Parathyroid adenoma (tissue), 2 donors: Measurements from ENCODE around the gene LGR5.

Experiments
- H2AFZ ChIP-seq: fragments of 300-600 bp; sonication (generic); one replicate; pipeline ENCODE4 v1.7.0; 2017; ENCODE audit warnings: antibody characterized with exemption, mild to moderate bottlenecking
- H3K27ac ChIP-seq: fragments of 300-600 bp; sonication (generic); one replicate; pipeline ENCODE4 v1.7.0; 2017
- H3K27me3 ChIP-seq: fragments of 300-600 bp; sonication (generic); one replicate; pipeline ENCODE4 v1.7.0; 2017; ENCODE audit warnings: low read length; ENCODE audit not compliant: control insufficient read depth, insufficient read depth
- H3K36me3 ChIP-seq: fragments of 300-600 bp; sonication (generic); one replicate; pipeline ENCODE4 v1.7.0; 2017; ENCODE audit warnings: low read length; ENCODE audit not compliant: control insufficient read depth, insufficient read depth
- H3K4me1 ChIP-seq: fragments of 300-600 bp; sonication (generic); one replicate; pipeline ENCODE4 v1.7.0; 2017; ENCODE audit warnings: control low read depth
- H3K4me2 ChIP-seq: fragments of 300-600 bp; sonication (generic); one replicate; pipeline ENCODE4 v1.7.0; 2017; ENCODE audit warnings: low read length
- H3K4me3 ChIP-seq: fragments of 300-600 bp; sonication (generic); one replicate; pipeline ENCODE4 v1.7.0; 2017; ENCODE audit warnings: low read depth, low read length
- H3K79me2 ChIP-seq: fragments of 300-600 bp; sonication (generic); one replicate; pipeline ENCODE4 v1.7.0; 2017; ENCODE audit warnings: control low read depth
- H3K9ac ChIP-seq: fragments of 300-600 bp; sonication (generic); one replicate; pipeline ENCODE4 v1.7.0; 2017; ENCODE audit warnings: mild to moderate bottlenecking
- H3K9me3 ChIP-seq: fragments of 300-600 bp; sonication (generic); one replicate; pipeline ENCODE4 v1.7.0; 2017; ENCODE audit warnings: low read length; ENCODE audit not compliant: control insufficient read depth
- TF ChIP-seq, protein P1 (sequence below): fragments of 300-600 bp; sonication (generic); IDR thresholded peaks from one replicate; pipeline ENCODE4 v1.7.0; 2017; ENCODE audit warnings: antibody characterized with exemption, mild to moderate bottlenecking
- donor health status: primary hyperparathyroidism.

The LGR5 gene

DNA sequence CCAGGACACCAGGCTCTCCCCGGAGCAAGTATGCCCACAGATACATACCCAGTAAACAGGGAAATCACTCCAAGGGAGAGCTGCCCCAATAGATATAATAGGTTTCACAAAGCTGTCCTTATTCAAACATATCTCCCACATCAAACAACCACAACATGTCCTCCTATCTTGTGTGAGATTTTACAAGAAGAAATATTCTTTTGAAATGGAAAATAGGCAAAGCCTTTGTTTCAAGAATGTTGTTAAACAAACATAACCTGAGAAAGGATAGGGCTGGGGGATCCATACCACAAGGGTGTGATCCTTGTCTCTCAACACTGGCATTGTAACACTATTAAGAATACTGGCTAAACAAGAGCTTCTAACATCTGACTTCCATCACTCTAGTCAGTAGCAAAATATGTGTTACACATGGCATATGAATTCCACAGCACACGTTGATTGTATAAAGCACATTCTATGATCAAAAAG, 32.9 kb downstream of the LGR5 start:
- TF ChIP-seq, protein P1, sequence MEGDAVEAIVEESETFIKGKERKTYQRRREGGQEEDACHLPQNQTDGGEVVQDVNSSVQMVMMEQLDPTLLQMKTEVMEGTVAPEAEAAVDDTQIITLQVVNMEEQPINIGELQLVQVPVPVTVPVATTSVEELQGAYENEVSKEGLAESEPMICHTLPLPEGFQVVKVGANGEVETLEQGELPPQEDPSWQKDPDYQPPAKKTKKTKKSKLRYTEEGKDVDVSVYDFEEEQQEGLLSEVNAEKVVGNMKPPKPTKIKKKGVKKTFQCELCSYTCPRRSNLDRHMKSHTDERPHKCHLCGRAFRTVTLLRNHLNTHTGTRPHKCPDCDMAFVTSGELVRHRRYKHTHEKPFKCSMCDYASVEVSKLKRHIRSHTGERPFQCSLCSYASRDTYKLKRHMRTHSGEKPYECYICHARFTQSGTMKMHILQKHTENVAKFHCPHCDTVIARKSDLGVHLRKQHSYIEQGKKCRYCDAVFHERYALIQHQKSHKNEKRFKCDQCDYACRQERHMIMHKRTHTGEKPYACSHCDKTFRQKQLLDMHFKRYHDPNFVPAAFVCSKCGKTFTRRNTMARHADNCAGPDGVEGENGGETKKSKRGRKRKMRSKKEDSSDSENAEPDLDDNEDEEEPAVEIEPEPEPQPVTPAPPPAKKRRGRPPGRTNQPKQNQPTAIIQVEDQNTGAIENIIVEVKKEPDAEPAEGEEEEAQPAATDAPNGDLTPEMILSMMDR = no peak
- H3K27ac ChIP-seq = no peak overlapping the region
- no peak overlapping the region for H2AFZ ChIP-seq

DNA sequence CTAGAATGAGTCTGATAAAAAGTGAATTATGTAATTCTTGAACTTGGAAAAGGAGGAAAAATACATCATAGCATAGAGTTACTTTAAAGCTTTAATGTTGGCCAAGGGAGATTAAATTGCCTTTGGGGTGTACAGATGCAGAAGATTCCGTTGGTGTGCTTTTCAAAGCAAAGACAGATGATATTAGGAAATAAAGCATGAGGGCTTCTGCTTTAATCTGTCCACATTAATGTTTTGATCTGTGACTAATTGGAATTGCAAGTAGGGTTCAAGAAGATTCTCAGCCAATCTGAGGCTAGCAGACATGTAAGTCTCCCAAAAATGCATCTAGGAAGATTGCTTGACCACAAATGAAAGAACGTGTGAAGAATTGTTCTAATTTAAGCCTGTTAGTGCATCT, 35.2 kb downstream of the LGR5 start:
- Histone ChIP-seq H3K9ac (no peak overlapping the region), H3K4me1 (no peaks in the 10 kb centered on the region), H3K79me2 (no peaks in the 10 kb centered on the region), H2AFZ (no peak overlapping the region), H3K27me3 (no peaks in the 10 kb centered on the region), H3K4me3 (no peak overlapping the region), H3K4me2 (no peak overlapping the region), H3K9me3 (no peaks in the 10 kb centered on the region), H3K27ac (no peak overlapping the region), H3K36me3 (no peaks in the 10 kb centered on the region)
- TF ChIP-seq, protein P1 = no peak

More for the DNA sequence above, 32.9 kb downstream of the LGR5 start:
- H3K4me3 ChIP-seq = no peak overlapping the region
- no peaks in the 10 kb centered on the region for H3K36me3 ChIP-seq
- no peaks in the 10 kb centered on the region for H3K79me2 ChIP-seq
- no peak overlapping the region for H3K4me2 ChIP-seq
- no peaks in the 10 kb centered on the region for H3K4me1 ChIP-seq
- no peak overlapping the region for H3K9ac ChIP-seq
- no peaks in the 10 kb centered on the region for H3K27me3 ChIP-seq
- no peaks in the 10 kb centered on the region for H3K9me3 ChIP-seq

DNA sequence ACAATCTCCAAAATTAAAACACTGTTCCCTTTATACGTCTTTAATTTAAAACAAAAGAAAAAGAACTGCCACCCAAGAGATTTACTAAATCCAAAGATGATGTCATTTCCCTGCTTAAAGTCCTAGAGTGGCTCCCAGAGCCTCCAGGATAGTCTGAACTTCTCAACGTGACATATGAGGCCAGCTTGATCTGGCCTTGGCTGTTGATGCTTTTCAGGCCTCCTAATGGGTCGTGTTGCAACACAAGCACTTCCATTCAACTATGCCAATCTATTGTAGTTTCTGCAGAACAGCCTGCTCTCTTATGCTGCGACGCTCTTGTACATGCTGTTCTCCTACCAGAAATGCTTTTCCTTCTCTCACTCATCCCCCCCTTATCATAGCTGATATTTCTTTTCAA, 35.7 kb downstream of the LGR5 start:
- TF ChIP-seq, protein P1 = no peak
- Histone ChIP-seq H3K27ac (no peak overlapping the region), H3K9me3 (no peaks in the 10 kb centered on the region)

DNA sequence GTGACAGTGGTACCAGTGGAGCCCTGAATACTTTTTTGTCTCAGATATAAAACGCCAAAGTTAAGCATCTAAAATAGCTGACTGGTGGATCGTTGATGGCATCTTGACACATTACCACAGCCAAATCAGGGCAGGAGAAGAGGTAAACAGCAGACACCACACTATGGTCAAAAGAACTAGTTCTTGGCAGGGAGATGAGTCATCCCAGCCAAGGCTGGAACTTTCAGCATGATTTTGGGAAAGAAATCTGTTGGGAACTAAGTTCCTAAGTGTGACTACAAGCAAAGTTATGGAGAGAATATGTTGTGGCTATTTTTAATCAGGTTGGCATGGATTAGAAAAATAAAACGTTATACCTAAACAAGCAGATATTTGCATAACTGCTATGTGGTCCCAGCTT, 36.9 kb downstream of the LGR5 start:
- H3K79me2 ChIP-seq = no peaks in the 10 kb centered on the region
- H3K27me3 ChIP-seq = no peaks in the 10 kb centered on the region
- H3K4me3 ChIP-seq = no peak overlapping the region
- no peaks in the 10 kb centered on the region for H3K4me1 ChIP-seq
- H2AFZ ChIP-seq = no peak overlapping the region
- H3K9me3 ChIP-seq = no peaks in the 10 kb centered on the region
- TF ChIP-seq, protein P1 = no peak
- H3K36me3 ChIP-seq = no peaks in the 10 kb centered on the region
- no peak overlapping the region for H3K4me2 ChIP-seq
- H3K9ac ChIP-seq = no peak overlapping the region
- H3K27ac ChIP-seq = no peak overlapping the region

More for the DNA sequence above, 35.7 kb downstream of the LGR5 start:
- no peak overlapping the region for H3K4me2 ChIP-seq
- H3K9ac ChIP-seq = no peak overlapping the region
- no peaks in the 10 kb centered on the region for H3K36me3 ChIP-seq
- H2AFZ ChIP-seq = no peak overlapping the region
- H3K4me1 ChIP-seq = no peaks in the 10 kb centered on the region
- no peak overlapping the region for H3K4me3 ChIP-seq
- no peaks in the 10 kb centered on the region for H3K79me2 ChIP-seq
- no peaks in the 10 kb centered on the region for H3K27me3 ChIP-seq

DNA sequence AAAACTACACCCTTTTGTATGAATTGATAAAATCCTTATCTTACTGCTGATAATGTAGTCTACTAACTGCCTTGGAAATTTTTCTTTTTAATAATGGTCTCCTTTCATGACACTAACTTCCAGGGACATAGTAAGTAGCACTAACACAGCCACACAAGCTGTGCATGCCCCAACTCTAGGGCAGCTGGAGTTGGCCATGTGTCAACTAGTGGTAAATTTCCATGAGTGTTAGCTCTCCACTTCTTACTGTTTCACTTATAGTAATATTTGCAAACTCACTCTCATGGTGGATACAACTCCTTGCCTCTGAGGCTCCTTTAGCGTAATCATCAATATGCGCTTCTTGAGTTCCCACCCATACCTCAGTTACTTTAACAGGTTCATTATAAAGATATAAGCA, 38.0 kb downstream of the LGR5 start:
- H3K4me1 ChIP-seq = no peaks in the 10 kb centered on the region
- TF ChIP-seq, protein P1 = no peak
- H3K27ac ChIP-seq = no peak overlapping the region
- no peaks in the 10 kb centered on the region for H3K27me3 ChIP-seq
- no peak overlapping the region for H2AFZ ChIP-seq
- no peaks in the 10 kb centered on the region for H3K9me3 ChIP-seq
- no peak overlapping the region for H3K9ac ChIP-seq
- no peak overlapping the region for H3K4me3 ChIP-seq
- H3K79me2 ChIP-seq = no peaks in the 10 kb centered on the region
- no peak overlapping the region for H3K4me2 ChIP-seq
- H3K36me3 ChIP-seq = no peaks in the 10 kb centered on the region
